Measurements from ENCODE around the gene ZIC5.
A peak's percentile ranks its signal among the peaks of the same experiment; 100 is the strongest.
"Not testable (repeated sequence)": the region's sequence is repeated elsewhere in the genome, so short reads cannot be mapped to it uniquely, and the experiment has no call there.

The ZIC5 gene

DNA sequence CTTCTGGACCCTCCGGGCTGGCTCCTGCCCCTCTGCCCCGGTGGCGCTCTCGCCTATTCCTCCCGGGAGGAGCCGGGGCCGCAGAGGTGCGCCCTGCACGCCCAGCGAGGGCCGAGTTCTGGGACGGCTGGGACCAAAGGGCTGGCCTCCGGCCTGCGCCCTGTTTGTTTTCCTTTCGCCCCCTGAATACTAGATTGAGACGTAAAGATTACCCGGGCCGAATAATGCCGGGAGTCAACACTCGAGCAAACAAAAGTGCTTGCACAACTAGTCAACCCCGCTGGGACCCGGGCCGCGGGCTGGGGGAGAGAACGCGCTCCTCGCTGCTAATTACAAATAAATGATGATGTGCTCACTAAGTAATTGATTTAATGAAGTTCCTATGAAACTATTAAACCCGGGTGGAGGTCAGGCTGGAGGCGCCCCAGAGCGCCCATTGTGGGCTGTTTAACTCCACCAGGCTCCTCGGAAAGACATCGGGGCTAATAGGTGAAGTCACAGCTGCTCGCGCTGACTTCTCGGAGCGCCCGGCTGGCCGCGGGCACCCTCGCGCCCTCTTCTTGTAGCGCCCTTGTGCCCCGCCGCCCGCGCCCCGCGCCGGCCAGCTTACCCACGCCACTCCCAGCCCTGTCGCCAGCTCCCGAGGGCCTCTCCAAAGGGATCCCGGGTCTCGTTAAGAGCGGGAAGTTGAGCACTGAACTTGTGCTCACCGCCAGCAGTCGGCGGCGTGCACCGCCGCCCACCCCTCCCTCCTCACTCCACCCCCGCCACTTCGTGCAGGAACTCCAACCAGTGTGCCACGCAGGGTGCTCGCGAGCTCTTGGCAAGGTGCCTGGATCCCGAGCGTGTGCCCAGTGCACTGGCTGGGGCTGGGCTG is 14.9 kb downstream of the ZIC5 start:
- Histone ChIP-seq H3K4me1 (ENCODE audit: insufficient read depth, low read length) (peaks cover 44% of the 10 kb centered on the region), H3K36me3 (ENCODE audit: insufficient read depth, low read length) (no peaks in the 10 kb centered on the region), H3K9me3 (ENCODE audit: low read length) (no peaks in the 10 kb centered on the region), H2AFZ (ENCODE audit: low read depth, low read length) (peak overlapping the region; percentile 33), H3K27me3 (ENCODE audit: insufficient read depth, low read length) (no peaks in the 10 kb centered on the region), H3K4me3 (ENCODE audit: low read length) (peak overlapping the region; percentile 52)

DNA sequence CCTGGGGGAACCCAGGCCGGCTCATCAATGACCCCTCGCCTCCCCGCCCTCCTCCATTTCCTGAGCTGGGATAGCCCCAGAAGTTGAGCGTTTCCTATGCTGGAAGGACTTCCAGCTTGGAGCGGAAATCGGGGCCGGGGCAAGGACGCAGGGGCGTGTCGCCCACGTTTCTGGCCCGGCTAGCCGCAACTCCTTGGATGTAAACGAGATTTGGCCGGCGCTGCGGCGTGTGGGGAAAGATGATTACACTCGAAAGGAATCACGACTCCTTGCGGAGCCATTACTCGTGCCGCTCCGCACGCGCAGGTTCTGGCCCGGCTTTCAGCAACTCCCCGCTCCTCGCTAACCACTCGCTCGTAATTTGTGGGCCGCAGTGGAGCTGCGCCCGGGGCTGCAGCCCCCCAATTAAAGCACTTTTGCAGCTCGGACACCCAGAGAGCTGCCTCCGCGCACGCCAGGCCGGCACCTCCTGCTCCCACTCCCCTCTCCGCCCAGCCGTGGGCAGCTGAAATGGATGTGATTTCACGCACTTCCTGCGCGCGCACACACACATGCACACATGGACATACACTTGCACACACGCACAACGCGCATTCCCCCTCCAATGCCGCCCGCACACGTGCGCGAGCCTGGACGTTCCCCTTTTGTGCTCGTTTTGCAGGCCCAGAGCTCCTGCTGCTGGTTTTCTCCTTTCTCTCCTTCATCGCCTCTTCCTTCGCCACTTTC is 15.7 kb downstream of the ZIC5 start:
- Histone ChIP-seq H2AFZ (ENCODE audit: low read depth, low read length) (peak overlapping the region; percentile 39), H3K4me3 (ENCODE audit: low read length) (peak overlapping the region; percentile 52), H3K36me3 (ENCODE audit: insufficient read depth, low read length) (no peaks in the 10 kb centered on the region), H3K9me3 (ENCODE audit: low read length) (no peaks in the 10 kb centered on the region), H3K27me3 (ENCODE audit: insufficient read depth, low read length) (no peaks in the 10 kb centered on the region), H3K4me1 (ENCODE audit: insufficient read depth, low read length) (peaks cover 38% of the 10 kb centered on the region)

DNA sequence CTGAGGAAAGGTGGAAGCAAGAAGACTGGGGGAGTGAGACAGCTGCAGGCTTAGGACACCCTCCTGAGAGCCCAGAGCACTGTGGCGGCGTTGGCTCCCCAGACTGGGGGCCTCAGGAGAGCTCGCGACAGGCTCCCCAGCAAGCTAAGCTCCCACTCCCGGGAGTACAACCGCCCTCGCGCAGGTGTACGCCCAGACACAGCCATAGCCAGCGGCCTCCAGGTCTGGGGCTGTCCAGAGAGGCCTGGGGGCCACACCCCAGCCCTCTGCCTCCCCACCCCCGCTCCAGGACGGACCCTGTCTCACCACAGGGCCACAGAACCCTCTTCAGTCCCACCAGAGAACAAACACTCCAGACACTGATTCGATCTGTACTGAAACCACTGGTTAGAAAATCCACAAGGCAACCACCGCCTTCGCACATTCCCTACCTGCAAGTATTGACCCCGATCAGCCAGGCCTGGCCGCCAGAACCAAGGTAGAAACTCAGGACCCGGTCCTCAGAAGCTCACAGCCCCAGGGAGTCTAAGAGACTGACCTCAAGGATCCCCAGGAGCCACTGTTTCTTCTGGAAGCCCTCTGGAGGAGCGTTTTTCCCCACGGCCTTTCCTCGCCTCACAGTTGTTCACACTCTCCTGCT is 16.3 kb downstream of the ZIC5 start:
- peak overlapping the region; percentile 39 for H2AFZ ChIP-seq (ENCODE audit: low read depth, low read length)
- no peaks in the 10 kb centered on the region for H3K27me3 ChIP-seq (ENCODE audit: insufficient read depth, low read length)
- H3K36me3 ChIP-seq (ENCODE audit: insufficient read depth, low read length): no peaks in the 10 kb centered on the region
- H3K4me1 ChIP-seq (ENCODE audit: insufficient read depth, low read length): peaks cover 40% of the 10 kb centered on the region
- H3K4me3 ChIP-seq (ENCODE audit: low read length): peak overlapping the region; percentile 52
- H3K9me3 ChIP-seq (ENCODE audit: low read length): no peaks in the 10 kb centered on the region

DNA sequence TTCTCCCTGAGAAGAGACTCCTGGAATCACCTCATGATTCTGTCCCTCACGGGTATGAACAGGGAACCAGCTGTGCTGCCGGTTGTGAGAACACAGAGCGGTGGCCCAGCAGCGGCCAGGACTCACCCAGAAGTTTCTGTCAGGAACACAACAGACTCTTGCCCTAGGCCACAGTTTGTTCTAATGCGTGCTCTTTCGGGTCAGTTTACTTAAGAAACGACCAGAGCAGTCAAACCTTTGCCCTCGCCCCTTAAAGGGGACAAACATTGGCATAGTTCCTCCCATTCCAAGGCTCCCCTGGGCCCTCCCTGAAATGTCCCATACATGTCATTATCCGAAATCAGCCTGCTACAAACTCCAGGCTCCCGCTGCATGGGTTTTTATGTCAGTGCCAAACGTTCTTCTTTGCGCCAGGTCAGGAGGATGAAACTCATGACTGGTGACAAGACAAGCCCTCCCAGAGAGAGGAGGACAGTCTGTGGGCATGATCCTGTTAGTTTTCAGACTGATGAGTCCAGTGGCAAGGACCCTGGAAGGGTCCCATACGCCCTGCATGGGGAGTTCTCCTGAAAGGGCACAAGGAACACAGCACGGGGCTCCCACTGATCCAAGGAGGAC is 18.3 kb downstream of the ZIC5 start:
- H2AFZ ChIP-seq (ENCODE audit: low read depth, low read length): no peak overlapping the region
- no peaks in the 10 kb centered on the region for H3K9me3 ChIP-seq (ENCODE audit: low read length)
- H3K4me3 ChIP-seq (ENCODE audit: low read length): no peak overlapping the region
- no peaks in the 10 kb centered on the region for H3K36me3 ChIP-seq (ENCODE audit: insufficient read depth, low read length)
- peaks cover 34% of the 10 kb centered on the region for H3K4me1 ChIP-seq (ENCODE audit: insufficient read depth, low read length)
- H3K27me3 ChIP-seq (ENCODE audit: insufficient read depth, low read length): no peaks in the 10 kb centered on the region

DNA sequence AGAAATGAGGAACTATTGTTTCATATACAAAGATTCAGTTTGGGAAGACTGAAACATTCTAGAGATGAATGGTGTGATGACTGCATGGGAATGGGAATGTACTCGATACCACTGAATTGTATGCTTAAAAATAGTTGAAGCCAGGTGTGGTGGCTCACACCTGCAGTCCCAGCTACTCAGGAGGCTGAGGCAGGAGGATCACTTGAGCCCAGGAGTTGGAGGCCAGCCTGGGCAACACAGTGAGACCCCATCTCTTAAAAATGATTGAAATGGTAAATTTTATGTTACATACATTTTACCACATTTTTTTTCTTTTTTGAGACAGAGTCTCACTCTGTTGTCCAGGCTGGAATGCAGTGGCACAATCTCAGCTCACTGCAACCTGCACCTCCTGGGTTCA is 19.9 kb downstream of the ZIC5 start:
- H3K27me3 ChIP-seq (ENCODE audit: insufficient read depth, low read length); H3K4me3 ChIP-seq (ENCODE audit: low read length); H2AFZ ChIP-seq (ENCODE audit: low read depth, low read length); H3K36me3 ChIP-seq (ENCODE audit: insufficient read depth, low read length); H3K9me3 ChIP-seq (ENCODE audit: low read length): not testable (repeated sequence)
- H3K4me1 ChIP-seq (ENCODE audit: insufficient read depth, low read length): peaks cover 26% of the 10 kb centered on the region

DNA sequence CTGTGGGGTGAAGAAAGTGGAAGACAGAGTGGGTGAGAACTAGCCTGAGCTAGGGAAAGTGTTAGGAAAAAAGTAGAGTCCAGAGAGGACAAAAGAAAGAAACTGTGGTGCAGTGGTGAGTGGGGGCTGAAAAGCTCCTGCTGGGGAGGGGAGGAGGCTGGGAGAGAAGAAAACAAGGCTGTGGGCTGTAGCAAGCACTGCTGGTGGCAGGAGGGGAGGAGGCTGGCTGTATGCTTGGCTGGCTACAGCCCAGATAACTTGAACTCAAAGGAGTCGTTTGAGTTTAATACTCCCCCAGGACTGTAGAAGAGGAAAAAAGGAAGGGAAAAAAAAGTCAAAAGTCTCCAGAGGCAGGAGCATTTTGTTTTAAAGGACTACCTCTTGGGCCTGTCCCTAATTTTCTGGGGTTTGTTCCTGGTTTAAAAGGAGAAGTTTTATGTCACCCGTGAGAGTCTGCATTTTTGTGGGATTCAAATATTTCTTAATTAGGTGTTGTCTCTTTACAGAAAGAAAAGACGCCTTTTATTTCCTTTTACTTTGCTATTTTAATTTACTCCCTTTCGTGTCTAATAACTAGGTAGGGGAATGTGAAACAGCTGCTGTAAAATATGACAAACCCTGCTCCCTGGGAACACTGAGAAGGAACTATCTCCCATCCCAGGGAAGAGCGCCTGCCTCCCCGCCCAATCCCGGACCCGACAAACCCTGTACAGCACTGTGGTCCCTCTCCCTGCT is 21.7 kb downstream of the ZIC5 start:
- H3K4me3 ChIP-seq (ENCODE audit: low read length): no peak overlapping the region
- H3K4me1 ChIP-seq (ENCODE audit: insufficient read depth, low read length): peaks cover 18% of the 10 kb centered on the region
- no peaks in the 10 kb centered on the region for H3K27me3 ChIP-seq (ENCODE audit: insufficient read depth, low read length)

DNA sequence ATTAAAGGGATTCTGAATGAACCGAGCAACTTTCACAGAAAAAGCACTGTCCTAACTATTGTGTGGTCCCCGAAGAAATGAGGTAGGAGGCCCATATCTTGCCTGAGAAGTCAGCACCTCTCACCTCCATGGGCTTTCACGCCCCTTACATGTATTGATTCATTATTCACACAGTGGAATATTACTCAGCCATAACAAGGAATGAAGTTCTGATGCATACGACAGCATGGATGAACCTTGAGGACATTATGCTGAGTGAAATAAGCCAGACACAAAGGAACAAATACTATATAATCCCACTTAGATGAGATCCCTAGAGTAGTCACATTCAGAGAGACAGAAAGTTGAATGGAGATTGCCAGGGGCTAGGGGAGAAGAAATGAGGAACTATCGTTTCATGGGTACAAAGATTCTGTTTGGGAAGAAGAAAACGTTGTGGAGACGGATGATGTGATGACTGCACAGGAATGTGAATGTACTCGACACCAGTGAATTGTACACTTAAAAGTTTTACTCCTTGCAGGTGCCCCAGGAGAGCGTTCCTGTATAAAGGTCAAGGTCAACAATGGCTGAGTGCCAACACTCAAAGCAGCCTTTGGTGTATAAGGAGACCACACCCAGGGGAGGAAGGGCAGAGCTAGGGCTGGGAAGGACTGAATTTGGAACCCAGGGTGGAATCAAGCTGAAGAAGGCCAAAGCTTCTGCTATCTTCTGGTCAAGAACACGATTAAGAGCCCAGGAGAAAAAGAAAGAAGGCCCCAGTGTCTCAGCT is 22.5 kb downstream of the ZIC5 start:
- peaks cover 18% of the 10 kb centered on the region for H3K4me1 ChIP-seq (ENCODE audit: insufficient read depth, low read length)
- H3K4me3 ChIP-seq (ENCODE audit: low read length): no peak overlapping the region
- no peaks in the 10 kb centered on the region for H3K27me3 ChIP-seq (ENCODE audit: insufficient read depth, low read length)
- H2AFZ ChIP-seq (ENCODE audit: low read depth, low read length): no peak overlapping the region
- peaks cover 3% of the 10 kb centered on the region for H3K9me3 ChIP-seq (ENCODE audit: low read length)
- peaks cover 3% of the 10 kb centered on the region for H3K36me3 ChIP-seq (ENCODE audit: insufficient read depth, low read length)

More for the DNA sequence above, 21.7 kb downstream of the ZIC5 start:
- Histone ChIP-seq H3K36me3 (ENCODE audit: insufficient read depth, low read length) (no peaks in the 10 kb centered on the region), H2AFZ (ENCODE audit: low read depth, low read length) (no peak overlapping the region), H3K9me3 (ENCODE audit: low read length) (no peaks in the 10 kb centered on the region)

DNA sequence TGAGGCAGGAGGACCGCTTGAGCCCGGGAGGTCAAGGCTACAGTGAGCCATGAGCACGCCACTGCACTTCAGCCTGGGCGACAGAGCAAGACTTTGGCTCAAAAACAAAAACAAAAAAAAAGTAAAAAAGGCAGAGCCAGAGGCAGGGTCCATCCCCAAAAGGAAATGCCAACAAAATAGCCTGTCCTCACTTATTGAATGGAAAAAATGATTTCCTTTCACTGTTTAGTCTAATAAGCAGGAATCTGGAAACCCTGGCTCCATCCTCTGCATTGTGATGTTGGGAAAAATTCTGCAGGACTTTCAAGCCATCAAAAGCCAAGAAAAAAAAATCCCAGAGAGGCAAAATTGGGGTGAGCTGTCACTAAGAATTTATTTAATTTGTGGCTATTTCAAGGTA is 23.2 kb downstream of the ZIC5 start:
- Histone ChIP-seq H3K4me1 (ENCODE audit: insufficient read depth, low read length) (peaks cover 18% of the 10 kb centered on the region), H3K36me3 (ENCODE audit: insufficient read depth, low read length) (peaks cover 3% of the 10 kb centered on the region)

DNA sequence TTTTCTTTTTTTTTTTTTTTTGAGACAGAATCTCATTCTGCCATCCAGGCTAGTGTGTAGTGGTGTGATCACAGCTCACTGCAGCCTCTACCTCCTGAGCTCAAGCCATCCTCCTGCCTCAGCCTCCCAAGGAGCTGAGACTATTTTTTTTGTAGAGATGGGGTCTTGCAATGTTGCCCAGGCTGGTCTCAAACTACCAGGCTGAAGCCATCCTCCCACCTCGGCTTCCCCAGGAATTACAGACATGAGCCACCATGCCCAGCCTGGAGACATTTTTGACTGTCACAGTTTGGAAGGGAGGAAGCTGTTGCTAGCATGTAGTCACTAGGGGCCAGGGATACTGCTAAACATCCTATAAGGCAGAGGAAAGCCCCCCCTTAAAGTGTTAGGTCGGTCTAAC is 23.9 kb downstream of the ZIC5 start:
- H3K4me1 ChIP-seq (ENCODE audit: insufficient read depth, low read length): peaks cover 18% of the 10 kb centered on the region
- peaks cover 3% of the 10 kb centered on the region for H3K9me3 ChIP-seq (ENCODE audit: low read length)
- no peaks in the 10 kb centered on the region for H3K27me3 ChIP-seq (ENCODE audit: insufficient read depth, low read length)

More for the DNA sequence above, 23.2 kb downstream of the ZIC5 start:
- peaks cover 3% of the 10 kb centered on the region for H3K9me3 ChIP-seq (ENCODE audit: low read length)
- H3K4me3 ChIP-seq (ENCODE audit: low read length): no peak overlapping the region
- H3K27me3 ChIP-seq (ENCODE audit: insufficient read depth, low read length): no peaks in the 10 kb centered on the region
- no peak overlapping the region for H2AFZ ChIP-seq (ENCODE audit: low read depth, low read length)

DNA sequence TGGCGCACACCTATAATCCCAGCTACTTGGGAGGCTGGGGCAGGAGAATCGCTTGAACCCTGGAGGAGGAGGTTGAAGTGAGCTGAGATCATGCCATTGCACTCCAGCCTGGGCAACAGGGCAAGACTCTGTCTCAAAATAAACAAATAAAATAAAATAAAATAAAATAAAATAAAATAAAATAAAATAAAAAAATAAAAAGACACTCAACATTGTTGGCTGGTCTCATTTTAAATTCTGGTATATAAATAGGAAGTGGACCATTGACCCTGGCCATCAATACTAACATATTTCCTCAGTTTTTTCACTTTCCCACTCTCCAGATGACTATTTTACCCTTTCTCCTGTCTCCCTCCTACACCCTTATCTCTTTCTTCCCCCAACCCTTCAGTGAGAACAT is 26.1 kb downstream of the ZIC5 start:
- H3K4me3 ChIP-seq (ENCODE audit: low read length); H3K27me3 ChIP-seq (ENCODE audit: insufficient read depth, low read length); H3K9me3 ChIP-seq (ENCODE audit: low read length); H2AFZ ChIP-seq (ENCODE audit: low read depth, low read length); H3K36me3 ChIP-seq (ENCODE audit: insufficient read depth, low read length): not testable (repeated sequence)
- peaks cover 12% of the 10 kb centered on the region for H3K4me1 ChIP-seq (ENCODE audit: insufficient read depth, low read length)

More for the DNA sequence above, 23.9 kb downstream of the ZIC5 start:
- Histone ChIP-seq H2AFZ (ENCODE audit: low read depth, low read length) (no peak overlapping the region), H3K4me3 (ENCODE audit: low read length) (no peak overlapping the region), H3K36me3 (ENCODE audit: insufficient read depth, low read length) (peaks cover 3% of the 10 kb centered on the region)

DNA sequence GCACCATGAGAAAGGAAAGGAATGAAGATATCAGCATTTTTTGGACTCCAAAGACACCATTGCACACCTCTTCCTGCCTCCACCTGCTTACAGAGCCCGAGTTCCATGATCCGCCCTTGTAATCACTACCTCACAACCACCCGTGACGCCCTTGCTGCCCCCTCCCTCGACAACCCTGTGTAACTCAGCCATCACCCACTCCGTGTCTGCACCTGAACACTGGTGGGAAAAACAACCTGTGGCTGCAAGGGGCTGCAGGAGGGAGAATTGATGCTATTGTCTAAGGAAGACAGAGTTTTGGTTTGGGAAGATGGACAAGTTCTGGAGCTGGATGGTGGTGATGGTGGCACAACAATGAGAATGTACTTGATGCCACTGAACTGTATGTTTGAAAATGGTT is 27.0 kb downstream of the ZIC5 start:
- Histone ChIP-seq H3K4me3 (ENCODE audit: low read length) (no peak overlapping the region), H3K36me3 (ENCODE audit: insufficient read depth, low read length) (peaks cover 3% of the 10 kb centered on the region), H3K27me3 (ENCODE audit: insufficient read depth, low read length) (no peaks in the 10 kb centered on the region), H3K4me1 (ENCODE audit: insufficient read depth, low read length) (peaks cover 3% of the 10 kb centered on the region), H2AFZ (ENCODE audit: low read depth, low read length) (no peak overlapping the region), H3K9me3 (ENCODE audit: low read length) (peaks cover 3% of the 10 kb centered on the region)

DNA sequence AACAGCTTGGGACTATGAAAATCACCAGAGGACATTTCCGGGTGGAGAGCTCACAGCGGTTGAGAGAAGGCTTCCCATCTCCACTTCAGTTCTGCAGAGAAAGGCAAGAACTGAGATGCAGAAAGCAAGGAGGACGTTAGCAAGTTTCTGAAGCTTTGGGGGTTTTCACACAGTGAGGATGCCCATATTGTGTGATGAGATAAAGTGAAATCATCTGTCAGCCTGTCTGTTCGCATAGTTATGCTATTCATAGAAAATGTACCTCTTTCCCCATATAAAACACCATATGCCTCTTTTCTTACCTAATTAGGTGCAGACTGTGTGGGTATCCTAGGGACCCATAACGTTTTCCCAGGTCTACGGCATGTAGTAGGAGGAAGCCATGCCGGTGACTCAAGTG is 27.5 kb downstream of the ZIC5 start:
- H3K9me3 ChIP-seq (ENCODE audit: low read length): peaks cover 3% of the 10 kb centered on the region
- no peak overlapping the region for H3K4me3 ChIP-seq (ENCODE audit: low read length)
- no peaks in the 10 kb centered on the region for H3K27me3 ChIP-seq (ENCODE audit: insufficient read depth, low read length)
- no peaks in the 10 kb centered on the region for H3K4me1 ChIP-seq (ENCODE audit: insufficient read depth, low read length)
- no peak overlapping the region for H2AFZ ChIP-seq (ENCODE audit: low read depth, low read length)
- peaks cover 3% of the 10 kb centered on the region for H3K36me3 ChIP-seq (ENCODE audit: insufficient read depth, low read length)
